Activated naive CD4-positive, alpha-beta T cell treated with anti-CD3 and anti-CD28 coated beads, Interleukin-2, amount 50 U/mL, for 16 hours (primary cell): Measurements from ENCODE around the gene CFAP73.

ENCODE experiments used
- DNase-seq: peaks from one replicate; pipeline ENCODE4 v3.0.0-alpha.2; 2020

Gene CFAP73

DNA sequence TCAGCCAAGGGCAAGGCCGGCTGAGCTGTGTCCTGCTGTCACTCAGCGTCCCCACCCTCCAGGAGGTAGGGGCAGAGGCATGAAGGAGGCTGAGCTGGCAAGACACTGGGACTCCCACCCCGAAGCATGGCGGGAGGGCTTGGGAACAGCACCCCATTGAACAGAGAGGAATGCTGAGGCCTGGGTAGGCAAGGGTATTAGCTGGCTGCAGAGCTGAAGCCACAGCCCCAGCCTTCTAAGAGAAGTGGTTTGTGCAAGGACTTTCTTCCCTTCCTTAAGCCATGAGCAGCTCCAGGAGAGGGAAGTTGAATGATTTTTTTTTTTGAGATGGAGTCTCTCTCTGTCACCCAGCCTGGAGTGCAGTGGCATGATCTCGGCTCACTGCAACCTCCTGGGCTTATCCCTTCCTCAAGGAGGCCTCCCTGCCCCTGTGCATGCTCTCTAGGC, 6.6 kb upstream of the CFAP73 start:
- DNase-seq, result no peak

DNA sequence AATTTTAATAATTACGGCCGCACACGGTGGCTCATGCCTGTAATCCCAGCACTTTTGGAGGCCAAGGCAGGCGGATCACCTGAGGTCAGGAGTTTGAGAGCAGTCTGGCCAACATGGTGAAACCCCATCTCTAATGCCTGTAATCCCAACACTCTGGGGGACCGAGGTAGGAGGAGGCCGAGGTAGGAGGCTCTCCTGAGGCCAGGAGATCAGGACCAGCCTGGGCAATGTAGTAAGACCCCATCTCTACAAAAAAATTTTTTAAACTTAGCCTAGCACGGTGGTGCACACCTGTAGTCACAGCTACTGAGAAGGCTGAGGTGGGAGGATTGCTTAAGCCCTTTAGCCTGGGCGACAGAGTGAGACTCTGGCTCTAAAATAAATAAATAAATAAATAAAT, 5.6 kb upstream of the CFAP73 start:
- DNase-seq, result no peak

DNA sequence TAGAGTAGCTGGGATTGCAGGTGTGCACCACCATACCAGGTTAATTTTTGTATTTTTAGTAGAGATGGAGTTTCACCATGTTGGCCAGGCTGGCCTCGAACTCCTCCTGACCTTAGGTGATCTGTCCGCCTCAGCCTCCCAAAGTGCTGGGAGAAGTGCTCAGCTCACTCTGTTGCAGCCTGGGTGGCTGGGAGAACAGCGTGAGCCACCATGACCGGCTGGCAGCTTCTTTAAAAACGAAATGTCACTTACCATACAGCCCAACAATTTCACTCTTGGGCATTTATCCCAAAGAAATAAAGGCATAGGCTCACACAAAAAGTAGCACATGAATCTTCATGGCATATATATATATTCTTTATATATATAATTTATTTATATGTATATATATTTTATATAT, 4.7 kb upstream of the CFAP73 start:
- DNase-seq, result no peak

DNA sequence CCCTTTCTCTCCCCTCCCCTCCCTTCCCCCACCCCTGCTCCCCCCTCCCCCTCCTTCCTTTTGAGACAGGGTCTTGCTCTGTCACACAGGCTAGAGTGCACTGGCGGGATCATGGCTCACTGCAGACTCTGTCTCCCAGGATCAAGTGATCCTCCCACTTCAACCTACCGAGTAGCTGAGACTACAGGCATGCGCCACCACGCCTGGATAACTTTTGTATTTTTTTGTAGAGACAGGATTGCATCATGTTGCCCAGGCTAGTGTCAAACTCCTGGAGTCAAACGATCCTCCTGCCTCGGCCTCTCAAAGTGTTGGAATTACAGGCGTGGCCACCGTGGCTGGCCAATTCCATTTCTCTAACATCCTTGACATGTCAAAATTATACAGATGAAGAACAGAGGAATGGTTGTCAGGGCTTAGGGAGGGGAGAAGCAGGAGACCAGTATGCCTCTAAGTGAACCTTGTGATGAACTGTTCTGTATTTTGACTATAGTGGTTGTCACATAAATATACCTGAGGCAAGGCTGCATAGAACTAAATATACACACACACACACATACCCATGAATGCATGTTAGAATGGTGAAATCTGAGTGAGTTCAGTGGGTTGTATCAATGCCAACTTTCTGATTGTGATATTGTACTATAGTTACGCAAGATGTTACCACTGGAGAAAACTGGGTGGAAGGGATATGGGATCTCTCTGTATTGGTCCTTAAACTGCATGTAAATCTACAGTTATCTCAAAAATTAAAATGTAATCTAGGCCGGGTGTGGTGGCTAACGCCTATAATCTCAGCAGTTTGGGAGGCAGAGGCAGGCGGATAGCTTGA, 3.6 kb upstream of the CFAP73 start:
- DNase-seq, result no peak

DNA sequence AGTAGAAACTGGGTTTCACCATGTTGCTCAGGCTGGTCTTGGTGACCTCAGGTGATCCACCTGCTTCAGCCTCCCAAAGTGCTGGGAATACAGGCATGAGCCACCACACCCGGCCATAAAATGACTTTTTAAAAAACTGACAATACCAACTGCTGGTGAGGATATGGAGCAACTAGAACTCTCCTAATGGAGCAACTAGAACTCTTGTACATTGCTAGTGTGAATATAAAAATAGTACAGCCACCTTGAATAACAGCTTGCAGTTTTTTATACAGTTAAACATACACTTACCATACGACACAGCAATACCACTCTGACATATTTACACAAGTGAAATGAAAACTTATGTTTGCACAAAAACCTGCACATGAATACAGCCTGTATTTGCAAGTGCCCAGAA, 2.5 kb upstream of the CFAP73 start:
- DNase-seq, result no peak

DNA sequence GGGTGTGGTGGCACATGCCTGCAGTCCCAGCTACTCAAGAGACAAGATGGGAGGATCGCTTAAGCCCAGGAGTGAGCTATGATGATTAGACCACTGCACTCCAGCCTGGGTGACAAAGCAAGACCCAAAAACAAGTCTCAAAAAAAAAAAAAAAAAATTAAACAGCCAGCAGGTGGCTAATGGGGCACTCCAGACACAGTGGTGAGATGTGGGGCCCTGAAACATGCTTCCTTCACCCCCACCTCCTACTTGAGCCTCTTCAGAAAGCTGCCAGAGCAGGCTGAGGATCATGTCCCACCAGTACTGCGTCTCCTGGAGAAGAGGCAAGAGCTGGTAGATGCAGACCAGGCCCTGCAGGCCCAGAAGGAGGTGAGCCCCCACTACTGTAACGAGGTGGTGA, 2.1 kb downstream of the CFAP73 start:
- no peak for DNase-seq

DNA sequence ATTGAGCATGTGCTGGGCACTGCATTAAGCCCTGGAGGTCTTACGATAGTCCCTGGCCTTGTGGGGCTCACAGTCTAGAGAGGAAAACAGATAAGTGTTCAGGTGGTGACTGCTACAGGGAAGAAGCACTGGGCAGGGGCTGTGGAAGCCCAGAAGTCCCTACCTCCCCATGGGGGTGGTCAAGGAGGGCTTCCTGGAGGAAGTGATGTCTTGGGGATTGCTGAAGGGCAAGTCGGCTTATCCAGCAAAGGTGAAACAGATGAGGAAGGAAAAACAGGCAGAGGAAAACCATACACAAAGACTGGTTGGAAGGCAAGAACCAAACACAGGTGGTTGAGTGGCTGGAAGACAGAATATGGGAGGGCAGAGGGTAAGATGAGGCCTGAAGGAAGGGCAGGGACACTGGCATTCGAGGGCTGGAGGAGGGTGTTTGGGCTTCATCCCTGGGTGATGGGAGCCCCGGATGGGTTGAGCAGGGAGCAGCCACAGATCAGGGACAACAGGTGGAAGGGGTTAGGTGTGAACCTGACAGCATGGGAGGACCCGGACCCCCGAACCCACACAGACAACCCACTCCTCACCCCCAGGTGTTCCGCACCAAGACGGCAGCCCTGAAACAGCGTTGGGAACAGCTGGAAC, 2.8 kb downstream of the CFAP73 start:
- no peak for DNase-seq

DNA sequence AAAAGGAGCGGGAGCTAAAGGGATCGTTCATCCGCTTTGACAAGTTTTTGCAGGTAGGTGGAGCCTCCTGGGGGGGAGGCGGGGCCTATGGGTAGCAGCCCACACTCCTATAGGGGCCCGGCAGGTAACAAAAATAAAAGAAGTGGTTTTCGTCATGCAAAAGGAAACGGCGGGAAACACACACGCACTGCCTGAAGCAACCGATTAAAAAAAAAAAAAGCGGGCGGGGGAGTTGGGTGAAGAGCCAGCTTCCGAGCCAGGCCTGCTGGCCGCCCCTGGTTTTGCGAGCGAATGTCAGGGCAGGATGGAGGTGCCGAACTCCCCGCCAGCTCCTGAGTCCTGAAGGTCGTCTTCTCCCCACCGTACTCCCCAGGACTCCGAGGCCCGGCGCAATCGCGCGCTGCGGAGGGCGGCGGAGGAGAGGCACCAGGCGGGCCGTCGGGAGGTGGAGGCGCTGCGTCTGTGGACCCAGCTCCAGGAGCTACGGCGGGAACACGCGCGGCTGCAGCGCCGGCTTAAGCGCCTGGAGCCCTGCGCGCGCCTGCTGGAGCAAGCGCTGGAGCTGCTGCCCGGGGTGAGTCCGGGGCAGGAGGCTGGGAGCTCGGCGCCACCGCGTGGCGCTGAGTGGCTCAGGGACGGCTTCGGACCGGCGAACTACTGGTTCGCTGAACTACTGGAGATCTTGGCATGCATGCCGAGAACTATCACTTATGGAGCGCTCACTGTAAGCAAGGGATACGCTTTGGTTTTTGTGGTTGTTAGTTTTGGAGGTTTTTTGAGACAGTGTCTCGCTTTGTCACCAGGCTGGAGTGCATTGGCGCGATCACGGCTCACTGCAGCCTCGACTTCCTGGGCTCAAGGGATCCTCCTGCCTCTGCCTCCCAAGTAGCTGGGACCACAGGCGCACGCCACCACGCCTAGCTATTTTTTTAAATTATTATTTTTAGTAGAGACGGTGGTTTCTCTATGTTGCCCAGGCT, 3.6 kb downstream of the CFAP73 start:
- DNase-seq, result peak; percentile 67

DNA sequence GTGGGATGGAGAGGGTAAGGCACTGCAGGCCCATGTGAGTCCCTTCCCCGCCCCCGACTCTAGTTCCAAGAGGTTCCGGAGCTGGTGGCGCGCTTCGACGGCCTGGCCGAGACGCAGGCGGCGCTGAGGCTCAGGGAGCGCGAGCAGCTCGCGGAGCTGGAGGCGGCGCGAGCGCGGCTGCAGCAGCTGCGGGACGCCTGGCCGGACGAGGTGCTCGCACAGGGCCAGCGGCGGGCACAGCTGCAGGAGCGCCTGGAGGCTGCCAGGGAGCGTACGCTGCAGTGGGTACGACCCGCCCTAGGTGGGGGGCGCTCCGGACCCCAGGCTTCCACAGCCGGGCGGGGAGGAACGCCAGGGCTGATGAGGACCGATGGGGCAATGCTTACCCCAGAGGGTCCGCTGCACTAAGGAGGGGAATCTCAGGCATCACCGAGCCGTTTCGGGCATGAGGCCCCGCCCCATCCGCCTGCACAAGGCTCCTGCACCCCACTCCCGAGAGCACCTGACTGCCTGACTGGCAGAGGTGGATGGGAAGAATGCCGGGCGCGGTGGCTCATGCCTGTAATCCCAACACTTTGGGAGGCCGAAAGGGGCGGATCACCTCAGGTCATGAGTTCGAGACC, 4.9 kb downstream of the CFAP73 start:
- DNase-seq, result peak; percentile 35

DNA sequence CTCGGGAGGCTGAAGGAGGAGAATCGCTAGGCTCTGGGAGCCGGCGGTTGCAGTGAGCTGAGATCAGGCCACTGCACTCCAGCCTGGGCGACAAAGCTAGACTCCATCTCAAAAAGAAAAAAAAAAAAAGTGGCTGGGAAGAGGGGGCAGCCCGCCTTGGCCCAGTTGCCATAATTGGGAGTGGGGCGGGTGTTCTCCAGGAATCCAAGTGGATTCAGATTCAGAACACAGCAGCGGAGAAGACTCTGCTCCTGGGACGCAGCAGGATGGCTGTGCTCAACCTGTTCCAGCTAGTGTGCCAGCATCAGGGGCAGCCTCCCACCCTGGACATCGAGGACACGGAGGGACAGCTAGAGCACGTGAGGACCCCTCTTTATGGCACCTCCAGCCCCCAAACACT, 5.5 kb downstream of the CFAP73 start:
- DNase-seq, result no peak

DNA sequence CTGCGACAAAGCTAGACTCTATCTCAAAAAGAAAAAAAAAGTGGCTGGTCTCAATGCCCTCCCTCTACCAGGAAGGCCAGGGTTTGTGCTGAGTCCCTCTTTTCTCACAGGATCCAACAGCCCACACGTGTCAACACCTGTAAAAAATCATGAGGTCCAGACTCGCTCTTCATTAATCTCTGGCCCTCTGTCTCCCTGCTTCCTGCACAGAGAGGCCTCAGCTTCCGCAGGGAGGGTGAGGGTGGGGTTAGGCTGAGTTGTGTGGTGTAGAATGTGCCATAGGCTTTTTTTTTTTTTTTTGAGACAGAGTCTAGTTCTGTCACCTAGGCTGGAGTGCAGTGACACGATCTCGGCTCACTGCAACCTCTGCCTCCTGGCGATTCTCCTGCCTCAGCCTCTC, 6.1 kb downstream of the CFAP73 start:
- DNase-seq, result no peak

DNA sequence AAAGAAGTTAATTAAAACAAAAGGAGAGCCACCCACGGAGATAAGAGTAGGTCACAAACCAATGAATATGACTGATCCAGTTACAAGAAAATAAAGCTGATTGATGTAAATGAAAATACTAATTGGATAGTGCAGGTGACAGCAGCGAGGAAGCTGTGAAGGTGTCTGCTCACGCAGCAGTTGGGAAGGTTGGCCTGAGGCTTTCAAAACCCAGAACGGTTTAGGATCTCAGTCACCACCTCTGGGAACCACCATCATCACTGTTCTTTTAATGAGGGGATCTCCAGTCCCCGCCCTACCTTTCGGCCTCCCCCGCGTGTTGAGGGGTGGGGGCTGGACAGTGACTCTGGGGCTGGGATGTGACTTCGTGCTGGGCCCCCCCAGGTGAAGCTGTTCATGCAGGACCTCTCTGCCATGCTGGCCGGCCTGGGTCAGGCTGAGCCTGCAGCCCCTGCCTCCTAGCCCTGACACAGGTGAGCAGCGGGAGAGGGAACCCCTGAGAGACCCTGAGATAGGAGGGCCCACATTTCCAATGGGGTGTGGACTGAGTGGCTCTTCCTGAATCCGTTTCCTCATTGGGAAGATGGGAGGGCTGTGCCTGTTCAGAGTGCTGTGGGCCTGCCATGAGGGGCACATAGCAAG, 7.8 kb downstream of the CFAP73 start:
- no peak for DNase-seq

DNA sequence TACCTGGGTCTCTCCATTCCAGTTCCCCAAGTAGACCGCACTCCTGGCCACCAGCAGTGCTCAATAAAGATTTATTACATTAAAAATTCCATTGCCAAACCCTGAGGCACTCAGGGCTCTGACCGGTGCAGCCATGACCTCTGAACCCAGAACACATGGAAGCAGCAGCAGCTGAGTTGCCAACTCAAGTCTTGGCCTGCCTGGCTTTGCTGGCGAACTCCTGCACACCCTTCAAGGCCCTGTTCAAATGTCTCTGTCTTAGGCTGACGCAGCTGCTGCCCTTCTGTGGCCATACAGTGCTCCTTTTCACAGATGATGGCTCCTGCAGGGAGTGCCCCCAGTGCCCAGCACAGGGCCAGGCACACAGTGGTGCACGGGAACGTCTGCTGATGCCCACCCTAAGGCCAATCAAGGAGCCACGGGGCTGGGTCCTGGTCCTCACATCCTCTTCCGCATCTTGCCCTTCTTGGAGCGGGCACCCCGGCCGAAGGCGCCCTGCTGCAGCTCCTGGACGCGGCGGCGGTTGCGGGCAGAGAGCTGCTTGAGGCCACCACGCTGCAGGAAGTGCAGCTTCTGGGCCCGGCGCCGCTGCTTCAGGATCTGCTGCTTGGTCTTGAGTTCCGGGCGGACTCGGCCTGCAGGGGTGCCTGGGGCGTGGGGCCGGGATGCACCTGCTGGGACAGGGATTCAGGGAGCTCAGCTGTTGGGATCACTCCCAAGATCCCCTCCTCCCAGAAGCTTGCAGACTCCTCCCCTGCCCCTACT, 9.1 kb downstream of the CFAP73 start:
- no peak for DNase-seq

DNA sequence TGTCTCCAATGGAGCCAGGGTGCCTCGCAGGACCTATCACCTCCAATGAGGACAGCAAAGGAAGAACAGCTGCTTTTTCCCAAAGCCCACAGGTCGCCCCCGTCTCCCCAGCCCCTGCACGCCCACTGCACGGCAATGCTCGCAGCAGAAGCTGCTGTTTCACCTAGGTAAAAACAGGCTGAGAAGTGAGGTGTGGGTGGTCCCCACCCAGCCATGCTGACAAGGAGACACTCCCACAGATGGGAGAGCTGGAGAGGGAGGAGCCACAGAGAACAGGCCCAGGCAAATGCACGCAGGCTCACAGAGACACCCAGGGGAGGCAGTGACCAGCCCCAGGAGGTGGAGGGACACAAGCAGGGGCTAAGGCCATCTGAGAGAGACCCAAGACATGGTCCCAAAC, 10.4 kb downstream of the CFAP73 start:
- no peak for DNase-seq

DNA sequence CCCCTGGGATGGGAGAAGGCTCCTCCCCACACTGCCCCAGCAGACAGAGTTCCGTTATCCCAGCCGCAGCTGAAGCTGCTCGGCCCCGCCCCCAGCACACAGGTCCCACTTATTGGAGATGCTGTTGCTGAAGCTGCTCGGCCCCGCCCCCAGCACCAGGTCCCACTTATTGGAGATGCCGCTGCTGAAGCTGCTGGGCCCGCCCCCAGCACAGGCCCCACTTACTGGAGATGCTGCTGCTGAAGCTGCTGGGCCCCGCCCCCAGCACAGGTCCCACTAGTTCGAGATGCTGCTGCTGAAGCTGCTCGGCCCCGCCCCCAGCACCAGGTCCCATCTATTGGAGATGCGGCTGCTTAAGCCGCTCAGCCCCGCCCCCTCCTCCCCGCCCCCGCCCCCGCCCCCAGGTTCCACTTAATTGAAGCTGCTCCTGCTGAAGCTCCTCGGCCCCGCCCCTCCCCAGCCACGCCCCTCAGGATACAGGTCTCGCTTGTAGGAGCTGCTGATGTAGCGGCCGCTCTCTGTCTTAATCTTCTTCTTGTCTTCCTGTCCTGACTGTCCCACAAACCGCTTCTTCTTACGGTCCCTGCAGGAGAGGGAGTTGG, 12.0 kb downstream of the CFAP73 start:
- DNase-seq, result no peak

DNA sequence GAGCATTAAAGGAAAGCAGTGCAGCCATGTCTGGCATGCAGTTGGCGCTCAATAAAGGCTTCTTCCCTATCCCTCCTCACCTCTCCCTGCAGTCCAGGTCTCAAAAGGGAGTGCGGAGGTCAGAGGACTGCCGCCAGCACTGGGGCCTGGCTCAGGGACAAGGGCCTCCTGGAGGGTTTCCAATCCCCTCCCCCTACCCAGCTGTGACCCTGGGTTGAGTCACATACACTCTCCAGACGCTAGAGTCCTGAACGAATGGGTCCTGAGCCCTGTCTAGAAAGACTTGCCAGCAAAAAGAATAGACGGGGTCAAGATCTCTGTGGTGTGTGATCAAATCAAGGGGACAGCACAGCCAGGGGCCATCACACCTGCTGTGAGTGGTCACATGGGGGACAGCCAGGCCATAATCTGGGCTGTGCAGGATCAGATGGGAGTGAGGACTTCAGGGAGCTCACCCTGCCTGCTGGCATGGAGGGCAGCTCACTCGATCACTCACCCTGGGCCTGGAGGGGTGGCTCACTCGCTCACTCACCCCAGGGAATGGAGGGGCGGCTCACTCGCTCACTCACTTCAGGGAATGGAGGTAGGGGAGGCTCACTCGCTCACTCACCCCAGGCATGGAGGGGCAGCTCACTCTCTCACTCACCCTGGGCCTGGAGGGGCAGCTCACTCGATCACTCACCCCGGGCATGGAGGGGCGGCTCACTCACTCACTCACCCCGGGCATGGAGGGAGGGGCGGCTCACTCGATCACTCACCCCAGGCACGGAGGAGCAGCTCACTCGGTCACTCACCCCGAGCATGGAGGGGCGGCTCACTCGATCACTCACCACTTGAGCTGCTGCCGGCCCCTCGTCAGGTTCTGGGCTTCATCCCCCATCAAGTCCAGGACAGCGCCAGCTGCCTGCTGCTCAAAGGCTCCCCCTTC, 12.8 kb downstream of the CFAP73 start:
- DNase-seq, result no peak

DNA sequence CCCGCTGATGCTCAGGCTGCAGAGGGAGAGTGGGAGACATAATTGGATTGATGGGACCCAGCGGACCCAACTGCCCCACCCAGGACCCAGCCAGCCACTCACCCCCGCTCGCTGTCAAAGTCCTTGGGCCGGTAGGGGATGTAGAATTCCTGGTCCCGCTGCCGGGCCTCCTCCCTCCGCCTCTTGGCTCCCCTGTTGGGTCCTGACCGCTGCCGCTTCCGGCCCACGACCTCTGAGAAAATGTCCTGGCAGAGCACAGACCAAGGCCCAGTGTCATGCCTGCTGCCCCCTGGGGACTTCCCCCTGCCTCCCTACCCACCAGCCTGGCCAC, 13.5 kb downstream of the CFAP73 start:
- DNase-seq, result no peak

DNA sequence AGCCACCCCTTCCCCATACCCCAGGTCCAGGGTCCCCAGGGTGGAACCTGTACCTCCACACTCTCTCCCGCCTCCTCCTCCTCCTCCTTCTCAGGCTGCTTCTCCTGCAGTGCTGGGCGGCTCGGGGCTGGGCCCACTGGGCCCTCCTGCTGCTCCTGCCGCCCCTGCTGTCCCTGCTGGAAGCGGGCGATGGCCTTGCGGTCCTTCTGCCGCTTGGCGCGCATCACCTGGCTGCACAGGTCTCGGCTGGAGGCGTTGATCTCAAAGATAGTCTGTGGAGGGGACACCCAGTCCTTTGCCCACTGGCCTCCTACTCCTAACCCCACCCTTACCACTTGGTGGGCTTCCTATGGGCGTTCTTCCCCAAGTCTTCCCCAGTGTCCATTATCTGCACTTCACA, 14.5 kb downstream of the CFAP73 start:
- no peak for DNase-seq

DNA sequence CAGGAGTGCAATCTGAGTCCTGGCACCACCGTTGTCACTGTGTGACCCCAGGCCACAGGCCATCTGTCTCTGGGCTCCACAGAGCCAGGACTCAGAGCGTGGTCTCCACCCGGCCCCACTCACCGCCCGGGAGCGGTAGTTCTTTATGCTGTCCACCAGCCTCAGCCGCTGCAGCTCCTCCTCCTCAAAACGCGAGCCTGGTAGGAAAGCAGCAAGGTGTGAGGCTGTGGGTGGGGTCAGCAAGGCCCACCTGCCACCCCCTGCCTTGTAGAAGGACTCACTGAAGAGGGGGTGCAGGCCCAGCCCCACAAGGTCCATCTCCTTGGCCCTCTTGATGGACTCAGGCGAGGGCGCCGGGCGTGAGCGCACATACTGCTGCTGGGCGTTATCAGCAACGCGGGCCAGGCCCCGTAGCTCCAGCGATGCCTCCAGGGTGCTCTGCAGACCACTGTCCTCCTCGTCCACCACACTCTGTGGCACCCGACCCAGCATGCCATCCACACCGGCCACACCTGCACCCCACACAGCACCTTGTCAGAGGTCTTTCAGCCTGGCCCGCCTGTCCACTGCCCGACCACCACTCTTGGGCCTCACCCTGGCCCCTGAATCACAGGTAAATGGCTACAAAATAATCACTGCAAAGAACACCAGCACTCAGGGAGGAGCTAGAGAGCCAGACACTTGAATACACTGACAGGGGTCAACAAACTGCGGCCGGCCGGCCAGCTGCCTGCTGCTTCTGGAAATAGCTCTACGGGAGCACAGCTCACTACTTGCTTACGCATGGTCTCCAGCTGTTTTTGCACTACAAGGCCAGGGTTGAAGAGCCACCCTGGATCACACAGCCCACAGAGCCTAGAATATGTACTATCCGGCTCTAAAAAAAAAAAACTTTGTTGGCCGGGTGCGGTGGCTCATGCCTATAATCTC, 16.3 kb downstream of the CFAP73 start:
- DNase-seq, result no peak
